Urinary bladder (tissue), 4 donors: Measurements from ENCODE around the gene MPHOSPH9. TPM values are rescaled to one million over a fixed set of nuclear protein-coding genes. Genes with fewer than 3 reads are reported as not detected.
"Not testable (repeated sequence)": the region's sequence is repeated elsewhere in the genome, so short reads cannot be mapped to it uniquely, and the experiment has no call there.

Source experiments
- DNase-seq: peaks from one replicate; pipeline ENCODE4 v3.0.0-alpha.2; 2015; ENCODE audit errors: extremely low spot score
- H3K27ac ChIP-seq: one replicate; pipeline ENCODE4 v1.5.1; 2013; ENCODE audit warnings: low read depth, mild to moderate bottlenecking, moderate library complexity
- H3K36me3 ChIP-seq: one replicate; pipeline ENCODE4 v1.6.1; 2013; ENCODE audit warnings: mild to moderate bottlenecking, moderate library complexity; ENCODE audit not compliant: insufficient read depth
- H3K4me1 ChIP-seq: one replicate; pipeline ENCODE4 v1.6.1; 2013; ENCODE audit warnings: mild to moderate bottlenecking, moderate library complexity; ENCODE audit not compliant: insufficient read depth
- H3K4me3 ChIP-seq: one replicate; pipeline ENCODE4 v1.5.1; 2013; ENCODE audit warnings: low read depth, low read length
- WGBS: extraction: QIAGEN DNeasy Blood & Tissue Kit; methylation state at CpG from one replicate; pipeline ENCODE4 v1.1.7; 2013; 5-methylcytosine and 5-hydroxymethylcytosine counted together
- polyA plus RNA-seq: library from polyadenylated mRNA; stranded (reverse); fragments of 200-250 nt; gene quantifications from one replicate; pipeline ENCODE4 v1.2.3, GENCODE V29; 2013
- total RNA-seq: library from RNA; depleted of rRNA; stranded (reverse); fragments of >200 nt; gene quantifications from one replicate; pipeline ENCODE4 v1.2.3, GENCODE V29; 2014
- donor health status: healthy with polysubstance abuse.
- donor health status: healthy.

Gene MPHOSPH9
- total and polyA plus RNA-seq, 2 donors = 6.2 to 88.8 TPM

DNA sequence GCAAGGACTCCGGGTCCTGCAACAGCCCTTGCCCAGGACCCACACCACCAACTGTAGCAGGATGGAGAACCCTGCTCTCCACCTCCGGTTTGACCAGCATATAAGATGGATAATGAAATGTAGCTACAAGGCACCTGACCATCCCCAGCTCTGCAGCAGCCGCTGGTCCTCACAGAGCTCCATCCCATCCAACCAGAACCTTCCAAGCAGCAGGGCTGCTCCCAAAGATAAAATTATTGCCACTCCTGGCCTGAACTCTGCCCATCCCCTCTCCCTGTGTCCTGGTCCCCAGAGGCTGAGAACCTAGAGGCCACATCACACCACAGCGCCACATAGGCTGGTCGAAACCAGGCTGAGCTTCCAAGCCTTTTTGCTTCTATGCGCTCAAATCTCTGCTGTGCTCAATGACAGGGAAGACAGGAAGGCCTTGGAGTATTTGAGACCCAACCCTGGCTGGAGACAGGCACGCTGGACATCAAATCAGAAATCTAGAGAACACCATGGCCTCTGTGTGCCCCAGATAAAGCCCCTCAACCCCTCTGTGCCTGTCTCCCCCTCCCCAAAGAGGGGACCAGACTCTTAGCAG is 34.5 kb upstream of the MPHOSPH9 start:
- no peak overlapping the region for H3K4me3 ChIP-seq
- H3K27ac ChIP-seq = no peak overlapping the region
- no peaks in the 10 kb centered on the region for H3K36me3 ChIP-seq
- H3K4me1 ChIP-seq = no peaks in the 10 kb centered on the region
- WGBS = 89% methylated on average over 7 of the region's 7 CpGs
- no peak for DNase-seq

- WGBS = 88% methylated on average over 19 of the region's 19 CpGs
- Histone ChIP-seq H3K36me3 (no peaks in the 10 kb centered on the region), H3K4me1 (no peaks in the 10 kb centered on the region), H3K27ac (no peak overlapping the region), H3K4me3 (no peak overlapping the region)
- DNase-seq = no peak
These were observed 33.8 kb upstream of the MPHOSPH9 start for GRCh38 chr12:123266679-123267277.

DNA sequence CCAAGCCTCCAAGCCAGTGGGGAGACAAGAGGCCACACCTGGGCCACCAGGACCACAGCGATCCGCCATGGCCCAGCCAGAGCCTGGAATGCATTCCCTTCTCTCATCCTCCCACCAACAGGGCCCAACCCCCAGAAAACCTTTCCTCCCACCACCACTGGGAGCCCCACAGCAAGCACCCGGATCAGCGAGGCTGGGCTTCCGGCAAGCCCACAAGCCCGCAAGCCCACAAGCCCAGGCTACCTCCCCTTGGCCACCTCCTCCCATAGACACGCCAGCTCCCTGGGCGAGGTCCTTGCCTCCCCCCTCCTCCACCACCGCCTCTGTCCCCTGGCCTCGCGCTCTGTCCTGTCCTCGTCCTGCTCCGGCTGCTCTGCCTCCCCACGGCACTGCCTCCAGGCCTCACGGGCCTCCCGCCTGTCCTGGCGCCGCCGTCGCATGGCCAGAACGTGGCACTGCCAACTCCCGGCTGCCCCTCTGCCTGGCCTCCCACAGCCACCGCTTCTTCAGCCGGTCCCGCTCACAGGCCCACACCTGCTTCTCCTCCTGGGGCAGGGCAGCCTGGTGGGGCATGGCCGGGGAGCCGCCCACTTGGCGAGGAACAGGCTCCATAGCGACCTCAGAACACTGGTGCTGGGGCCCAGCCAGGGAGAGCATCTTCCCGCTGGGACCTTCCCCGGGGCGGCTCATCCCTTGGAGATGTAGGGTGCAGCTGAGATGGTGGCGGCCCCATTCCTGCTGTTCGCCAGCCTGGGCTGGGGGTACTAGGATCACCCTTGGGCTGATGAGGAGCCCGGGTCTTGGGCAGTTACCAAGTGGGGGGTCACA is 33.1 kb upstream of the MPHOSPH9 start:
- no peaks in the 10 kb centered on the region for H3K4me1 ChIP-seq
- no peaks in the 10 kb centered on the region for H3K36me3 ChIP-seq
- H3K27ac ChIP-seq = no peak overlapping the region
- no peak for DNase-seq
- WGBS = 86% methylated on average over 35 of the region's 35 CpGs
- no peak overlapping the region for H3K4me3 ChIP-seq

DNA sequence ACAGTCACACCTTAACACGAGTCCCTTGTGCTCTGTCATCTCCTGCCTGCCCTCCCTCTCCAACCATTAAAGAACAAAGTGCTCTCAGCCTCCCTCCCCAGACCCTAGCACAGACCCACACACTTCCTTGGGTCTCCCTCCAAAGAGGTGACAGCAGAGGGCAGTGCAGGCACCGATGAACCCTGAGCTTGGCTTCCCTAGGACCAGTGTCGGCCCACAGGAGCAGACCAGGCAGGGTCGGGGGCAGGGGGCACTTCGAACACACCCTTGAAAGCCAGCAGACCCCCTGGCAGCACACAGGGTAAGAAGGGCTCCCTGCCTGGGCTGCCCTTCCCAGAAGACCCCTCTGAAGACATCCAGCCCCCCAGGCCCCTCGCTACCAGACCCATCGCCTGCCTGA is 31.7 kb upstream of the MPHOSPH9 start:
- no peak overlapping the region for H3K4me3 ChIP-seq
- WGBS = 54% methylated on average over 7 of the region's 7 CpGs
- H3K4me1 ChIP-seq = no peaks in the 10 kb centered on the region
- no peak overlapping the region for H3K27ac ChIP-seq
- DNase-seq = no peak
- peaks cover 2% of the 10 kb centered on the region for H3K36me3 ChIP-seq

- Histone ChIP-seq H3K4me3 (no peak overlapping the region), H3K4me1 (no peaks in the 10 kb centered on the region), H3K27ac (no peak overlapping the region), H3K36me3 (peaks cover 2% of the 10 kb centered on the region)
- DNase-seq = no peak
- 87% methylated on average over 8 of the region's 8 CpGs for WGBS
These were observed 30.4 kb upstream of the MPHOSPH9 start for GRCh38 chr12:123263196-123263817.

DNA sequence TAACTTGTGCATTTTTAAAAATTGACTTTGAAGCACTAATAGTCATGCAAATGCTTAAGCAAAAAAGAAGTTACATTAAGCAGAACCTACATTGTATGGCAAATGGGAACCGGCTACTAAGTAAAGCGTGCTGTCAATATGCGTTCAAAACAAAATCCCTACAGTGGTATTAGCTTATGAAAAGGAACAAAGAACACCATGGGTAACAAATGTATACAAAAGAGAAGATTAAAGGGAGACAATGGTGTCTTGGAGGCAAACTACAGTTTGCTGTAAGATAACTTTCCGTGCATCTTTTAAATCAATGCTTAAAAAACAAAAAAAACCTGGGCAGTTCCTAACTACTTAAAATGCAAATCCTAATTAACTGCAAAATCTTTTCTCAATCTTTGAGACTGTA is 28.3 kb upstream of the MPHOSPH9 start:
- H3K27ac ChIP-seq = no peak overlapping the region
- peaks cover 5% of the 10 kb centered on the region for H3K36me3 ChIP-seq
- no peak overlapping the region for H3K4me3 ChIP-seq
- no peaks in the 10 kb centered on the region for H3K4me1 ChIP-seq
- WGBS = 86% methylated on average over 4 of the region's 4 CpGs
- no peak for DNase-seq

GRCh38 chr12:123260081-123260480 is 27.1 kb upstream of the MPHOSPH9 start:
- no peak overlapping the region for H3K27ac ChIP-seq
- H3K36me3 ChIP-seq = peaks cover 5% of the 10 kb centered on the region

DNA sequence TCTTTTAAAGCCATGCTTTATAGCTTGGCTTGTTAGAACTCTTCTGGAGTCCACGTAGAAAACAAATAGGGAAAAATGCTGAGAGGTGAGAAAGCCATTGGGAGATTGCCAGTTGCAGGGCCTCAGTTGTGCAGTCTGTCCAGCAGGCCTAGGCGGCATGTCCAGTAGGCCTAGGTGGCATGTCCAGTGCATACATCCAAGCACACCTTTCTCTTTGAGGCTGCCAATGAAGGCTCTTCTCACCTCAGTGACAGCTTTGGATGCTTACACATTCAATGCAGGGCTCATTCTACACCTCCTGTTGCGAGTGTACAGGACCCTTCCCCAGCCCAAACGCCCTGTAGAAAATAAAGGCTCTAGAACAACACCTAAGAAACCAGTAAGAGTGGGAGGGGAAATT is 25.7 kb upstream of the MPHOSPH9 start:
- H3K36me3 ChIP-seq = peaks cover 8% of the 10 kb centered on the region
- H3K27ac ChIP-seq = no peak overlapping the region
- no peak overlapping the region for H3K4me3 ChIP-seq
- WGBS = 90% methylated on average over 4 of the region's 4 CpGs
- no peaks in the 10 kb centered on the region for H3K4me1 ChIP-seq
- no peak for DNase-seq

More at GRCh38 chr12:123260081-123260480, 27.1 kb upstream of the MPHOSPH9 start:
- no peaks in the 10 kb centered on the region for H3K4me1 ChIP-seq
- 83% methylated on average over 9 of the region's 9 CpGs for WGBS
- no peak overlapping the region for H3K4me3 ChIP-seq
- DNase-seq = no peak

DNA sequence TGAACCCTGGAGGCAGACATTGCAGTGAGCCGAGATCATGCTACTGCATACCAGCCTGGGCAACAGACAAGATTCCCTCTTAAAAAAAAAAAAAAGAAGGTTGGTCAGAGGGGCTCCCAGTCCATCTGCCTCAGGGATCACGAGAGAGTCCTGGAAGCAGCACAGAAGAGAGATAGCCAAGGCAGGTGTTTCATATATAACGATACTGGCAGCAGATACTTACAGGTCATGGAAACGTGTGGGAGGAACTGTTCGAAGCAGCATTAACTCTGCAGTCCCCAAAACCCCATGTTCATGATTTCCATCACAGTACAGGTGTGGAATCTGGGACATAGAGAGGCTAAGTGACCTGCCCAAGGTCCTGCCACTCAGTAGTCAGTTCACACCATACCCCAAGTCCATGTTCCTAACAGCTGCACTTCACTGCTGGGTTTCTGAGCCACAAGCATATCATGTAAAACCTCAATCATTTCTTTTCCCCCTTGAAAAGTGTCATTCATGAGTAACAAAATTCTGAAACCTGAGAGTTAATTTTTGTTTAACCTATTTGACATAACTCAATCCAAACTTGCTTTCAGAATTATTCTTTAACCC is 22.0 kb upstream of the MPHOSPH9 start:
- H3K4me1 ChIP-seq = no peaks in the 10 kb centered on the region
- no peak overlapping the region for H3K4me3 ChIP-seq
- peaks cover 6% of the 10 kb centered on the region for H3K36me3 ChIP-seq
- DNase-seq = no peak
- H3K27ac ChIP-seq = no peak overlapping the region
- WGBS = 61% methylated on average over 5 of the region's 5 CpGs

DNA sequence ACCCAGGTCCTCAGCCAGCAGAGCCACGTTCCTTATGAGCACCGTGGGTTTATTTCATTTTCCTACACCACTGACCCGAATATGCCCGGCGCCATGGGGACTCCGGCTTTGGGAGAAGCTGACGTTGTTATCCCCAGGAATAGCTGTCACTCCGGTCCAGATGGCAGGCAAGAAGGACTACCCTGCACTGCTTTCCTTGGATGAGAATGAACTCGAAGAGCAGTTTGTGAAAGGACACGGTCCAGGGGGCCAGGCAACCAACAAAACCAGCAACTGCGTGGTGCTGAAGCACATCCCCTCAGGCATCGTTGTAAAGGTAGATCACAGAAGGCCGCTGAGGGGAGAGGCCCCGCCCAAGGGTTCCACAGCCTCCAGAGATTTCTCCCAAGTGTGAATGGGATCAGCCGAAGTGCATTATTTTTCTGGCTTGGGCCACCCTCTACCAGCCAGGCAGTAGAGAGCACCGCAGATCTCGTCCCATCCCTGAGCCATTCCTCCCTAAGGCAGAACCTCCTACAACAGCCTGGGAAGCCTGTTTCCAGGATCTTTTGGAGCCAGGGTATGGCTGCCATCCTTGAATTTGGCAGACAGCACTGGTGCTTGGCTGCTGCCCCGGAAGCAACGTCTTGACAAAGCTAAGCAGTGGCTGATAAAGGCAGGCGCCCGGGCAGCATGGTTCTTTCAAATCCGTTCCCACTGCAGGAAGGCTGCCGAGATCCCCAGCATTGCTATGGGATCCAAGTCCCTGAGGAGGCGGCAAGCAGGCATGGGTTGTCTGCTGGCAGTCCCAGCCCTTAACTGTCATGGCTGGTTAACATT is 20.9 kb upstream of the MPHOSPH9 start:
- no peak for DNase-seq
- 77% methylated on average over 24 of the region's 24 CpGs for WGBS
- Histone ChIP-seq H3K36me3 (peaks cover 6% of the 10 kb centered on the region), H3K4me1 (no peaks in the 10 kb centered on the region), H3K27ac (no peak overlapping the region), H3K4me3 (no peak overlapping the region)

DNA sequence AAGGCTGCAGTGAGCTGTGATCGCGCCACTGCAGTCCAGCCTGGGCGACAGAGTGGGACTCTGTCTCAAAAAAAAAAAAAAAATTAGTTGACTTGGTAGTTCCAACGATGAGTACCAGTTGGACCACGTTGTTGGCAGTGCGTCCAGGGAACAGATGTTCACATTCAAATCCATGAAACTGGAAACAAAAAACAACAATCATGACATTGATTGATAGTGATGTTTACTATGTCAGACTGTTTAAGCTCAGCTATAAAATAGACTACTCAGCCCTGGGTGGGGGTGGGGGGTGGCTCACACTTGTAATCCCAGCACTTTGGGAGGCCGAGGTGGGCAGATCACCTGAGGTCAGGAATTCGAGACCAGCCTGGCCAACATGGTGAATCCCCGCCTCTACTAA is 19.4 kb upstream of the MPHOSPH9 start:
- H3K4me1 ChIP-seq, H3K27ac ChIP-seq, H3K4me3 ChIP-seq, H3K36me3 ChIP-seq, DNase-seq: not testable (repeated sequence)
- WGBS = 76% methylated on average over 9 of the region's 9 CpGs

- no peak for DNase-seq
- no peaks in the 10 kb centered on the region for H3K4me1 ChIP-seq
- WGBS = 90% methylated on average over 8 of the region's 8 CpGs
- peak overlapping the region; percentile 71 for H3K27ac ChIP-seq
- no peak overlapping the region for H3K4me3 ChIP-seq
- H3K36me3 ChIP-seq = peaks cover 3% of the 10 kb centered on the region
These were observed 18.6 kb upstream of the MPHOSPH9 start for GRCh38 chr12:123251403-123252076.
